ENCODE data around the gene KCNG3.

Gene KCNG3, protein sequence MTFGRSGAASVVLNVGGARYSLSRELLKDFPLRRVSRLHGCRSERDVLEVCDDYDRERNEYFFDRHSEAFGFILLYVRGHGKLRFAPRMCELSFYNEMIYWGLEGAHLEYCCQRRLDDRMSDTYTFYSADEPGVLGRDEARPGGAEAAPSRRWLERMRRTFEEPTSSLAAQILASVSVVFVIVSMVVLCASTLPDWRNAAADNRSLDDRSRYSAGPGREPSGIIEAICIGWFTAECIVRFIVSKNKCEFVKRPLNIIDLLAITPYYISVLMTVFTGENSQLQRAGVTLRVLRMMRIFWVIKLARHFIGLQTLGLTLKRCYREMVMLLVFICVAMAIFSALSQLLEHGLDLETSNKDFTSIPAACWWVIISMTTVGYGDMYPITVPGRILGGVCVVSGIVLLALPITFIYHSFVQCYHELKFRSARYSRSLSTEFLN

DNA sequence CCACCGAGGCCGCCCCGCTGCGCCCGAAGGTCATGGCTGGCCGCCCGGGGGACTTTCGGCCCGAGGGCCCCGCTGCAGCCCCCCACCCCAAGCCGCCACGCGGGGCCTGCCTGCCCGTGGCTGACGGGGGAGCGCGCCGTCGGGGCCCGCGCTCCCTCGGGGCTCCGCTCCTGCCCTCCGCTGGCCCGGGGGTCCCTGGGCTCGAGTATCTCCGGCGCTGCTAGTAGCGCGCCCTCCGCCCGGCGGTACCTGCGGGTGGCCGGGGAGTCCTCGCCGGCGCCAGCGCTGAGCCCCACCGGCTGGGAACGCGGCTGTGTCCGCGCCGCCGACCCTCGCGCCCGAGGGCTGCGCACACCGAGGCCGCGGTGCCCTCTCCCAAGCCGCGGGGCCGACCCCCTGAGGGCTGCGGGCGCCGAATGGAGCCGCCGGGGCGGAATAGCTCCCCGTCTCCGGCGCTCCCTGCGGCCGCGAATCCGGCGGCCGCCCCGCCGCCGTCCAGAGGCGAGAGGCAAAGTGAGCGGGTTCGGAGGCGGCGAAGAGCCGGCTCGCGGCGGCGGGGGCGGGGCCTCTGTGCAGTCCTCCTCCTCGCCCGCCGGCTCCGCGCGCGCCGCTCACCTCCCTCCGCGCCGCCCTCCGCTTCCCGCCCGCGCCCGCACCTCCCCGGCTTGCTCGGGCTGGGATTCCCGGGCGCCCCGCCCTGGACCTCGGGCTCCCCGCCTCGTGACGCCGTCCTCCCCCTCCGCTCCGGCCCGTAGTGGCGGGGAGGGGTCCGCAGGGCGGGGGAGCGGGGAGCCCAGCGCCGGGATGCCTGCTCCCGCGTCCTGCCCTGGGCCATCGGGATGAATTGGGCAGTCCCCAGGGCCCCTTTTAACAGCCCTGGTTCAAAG, at the start of gene KCNG3:
TSS of gene KCNG3 (minus strand) at position 515 of the 887 bp plus-strand sequence. CDS start at position 34, 481 bp downstream.
- peak; percentile 52 to 57 for DNase-seq

DNA sequence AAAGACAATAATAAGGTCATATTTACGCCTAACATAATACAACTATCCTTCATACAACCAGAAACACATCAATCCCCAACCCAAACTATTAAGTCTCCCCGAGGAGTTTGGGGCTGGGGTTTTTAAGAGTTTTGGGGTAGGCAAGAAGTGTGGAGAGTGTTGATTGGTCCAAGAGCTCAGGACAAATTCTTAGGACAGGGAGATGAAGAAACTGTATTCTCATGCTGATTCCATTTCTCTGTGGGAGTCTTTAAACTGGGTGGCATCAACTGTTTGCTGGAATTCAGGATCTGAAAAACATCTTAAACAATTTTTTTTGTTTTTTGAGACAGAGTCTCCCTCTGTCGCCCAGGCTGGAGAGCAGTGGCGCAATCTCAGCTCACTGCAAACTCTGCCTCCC, 49.1 kb upstream of the KCNG3 start:
- no peak for DNase-seq
- TF ChIP-seq GATA1 (IDR thresholded peaks at IDR 0.05; ENCODE audit: low read depth, low read length) (no peak), POLR2A (IDR thresholded peaks at IDR 0.05; ENCODE audit: low read length) (no peak)

More for the DNA sequence above, at the start of gene KCNG3:
- TF ChIP-seq POLR2A (IDR thresholded peaks at IDR 0.05; ENCODE audit: low read length) (no peak), GATA1 (IDR thresholded peaks at IDR 0.05; ENCODE audit: low read depth, low read length) (no peak)

DNA sequence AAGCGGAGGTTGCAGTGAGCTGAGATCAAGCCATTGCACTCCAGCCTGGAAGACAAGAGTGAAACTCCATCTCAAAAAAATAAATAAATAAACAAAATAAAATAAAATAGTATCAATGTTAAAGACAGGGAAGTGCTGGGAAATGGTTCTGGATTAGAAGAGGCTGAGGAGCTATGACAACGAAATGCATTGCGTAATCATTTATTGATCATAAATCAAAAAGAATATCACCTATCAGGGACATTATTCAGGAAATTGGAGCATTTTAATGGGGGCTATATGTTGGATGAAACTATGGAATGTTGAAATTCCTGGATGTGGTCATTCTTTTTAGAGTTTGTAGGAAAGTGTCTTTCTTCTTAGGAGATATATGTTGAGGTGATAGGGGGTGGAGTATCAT, 43.7 kb upstream of the KCNG3 start:
- DNase-seq = no peak
- TF ChIP-seq GATA1 (IDR thresholded peaks at IDR 0.05; ENCODE audit: low read depth, low read length) (no peak), POLR2A (IDR thresholded peaks at IDR 0.05; ENCODE audit: low read length) (no peak)

DNA sequence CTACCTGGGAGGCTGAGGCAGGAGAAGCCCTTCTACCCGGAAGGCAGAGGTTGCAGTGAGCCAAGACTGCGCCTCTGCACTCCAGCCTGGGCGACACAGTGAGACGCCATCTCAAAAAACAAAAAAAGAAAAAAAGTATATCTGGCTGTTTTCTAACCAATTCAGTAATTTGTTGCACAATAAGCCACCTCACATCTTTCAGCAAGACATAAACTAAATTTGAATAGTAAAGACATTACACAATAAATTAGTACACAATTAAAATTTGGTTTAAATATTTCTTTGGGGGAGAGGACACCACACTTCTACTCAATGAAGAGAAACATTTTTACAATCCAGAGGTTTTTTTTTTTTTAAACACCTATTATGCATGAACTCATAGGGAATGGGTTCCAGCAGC, 38.6 kb upstream of the KCNG3 start:
- no peak for DNase-seq
- TF ChIP-seq POLR2A (IDR thresholded peaks at IDR 0.05; ENCODE audit: low read length) (no peak), GATA1 (IDR thresholded peaks at IDR 0.05; ENCODE audit: low read depth, low read length) (no peak)

DNA sequence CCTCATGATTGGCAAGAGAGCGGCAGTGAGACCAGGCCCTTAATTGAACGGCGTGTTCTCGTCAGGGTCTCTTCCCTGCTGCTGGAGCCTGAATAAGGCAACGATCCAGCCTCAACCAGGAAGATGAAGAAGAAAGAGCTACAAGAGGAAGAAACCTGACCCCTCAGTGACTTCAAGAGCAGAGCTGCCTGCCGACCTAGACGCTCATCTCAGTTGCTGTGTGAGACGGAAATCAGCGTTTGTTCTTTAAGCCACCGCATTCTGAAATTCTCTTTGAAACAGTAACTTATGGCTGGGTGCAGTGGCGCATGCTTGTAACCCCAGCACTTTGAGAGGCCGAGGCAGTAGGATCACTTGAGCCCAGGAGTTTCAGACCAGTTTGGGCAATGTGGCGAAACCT, 29.6 kb upstream of the KCNG3 start:
- DNase-seq = no peak

DNA sequence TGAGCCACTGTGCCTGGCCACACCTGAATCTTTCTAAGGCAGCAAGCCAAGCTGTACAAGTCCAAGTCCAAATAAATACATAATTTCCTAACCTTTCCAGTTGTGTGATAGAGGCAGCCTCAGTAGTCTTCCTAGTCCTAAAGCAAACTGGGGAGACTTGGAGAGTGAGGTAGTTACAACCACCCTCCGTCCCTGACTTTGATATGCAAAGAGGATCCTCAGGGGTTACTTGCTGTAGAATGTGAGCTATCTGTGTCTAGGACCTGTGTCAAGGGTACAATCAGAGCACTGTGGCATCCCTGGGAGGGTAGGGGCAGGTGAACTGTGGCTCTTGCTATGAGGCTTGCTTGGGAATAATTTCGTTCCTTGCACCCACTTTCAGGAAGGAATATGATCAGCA, 28.3 kb upstream of the KCNG3 start:
- no peak for TF ChIP-seq POLR2A (IDR thresholded peaks at IDR 0.05; ENCODE audit: low read length)

More for the DNA sequence above, 29.6 kb upstream of the KCNG3 start:
- TF ChIP-seq GATA1 (IDR thresholded peaks at IDR 0.05; ENCODE audit: low read depth, low read length) (no peak), POLR2A (IDR thresholded peaks at IDR 0.05; ENCODE audit: low read length) (no peak)

DNA sequence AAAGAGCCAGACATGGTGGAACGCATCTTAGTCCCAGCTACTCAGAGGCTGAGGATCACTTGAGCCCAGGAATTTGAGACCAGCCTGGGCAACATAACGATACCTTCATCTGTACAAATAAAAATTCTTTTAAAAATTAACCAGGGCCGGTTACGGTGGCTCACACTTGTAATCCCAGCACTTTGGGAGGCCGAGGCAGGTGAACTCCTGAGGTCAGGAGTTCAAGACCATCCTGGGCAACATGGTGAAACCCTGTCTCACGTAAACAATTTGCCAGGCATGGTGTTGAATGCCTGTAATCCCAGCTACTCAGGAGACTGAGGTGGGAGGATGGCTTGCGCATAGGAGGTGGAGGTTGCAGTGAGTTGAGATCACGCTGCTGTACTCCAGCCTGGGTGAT, 25.8 kb upstream of the KCNG3 start:
- DNase-seq = no peak
- TF ChIP-seq GATA1 (IDR thresholded peaks at IDR 0.05; ENCODE audit: low read depth, low read length) = no peak
- no peak for TF ChIP-seq POLR2A (IDR thresholded peaks at IDR 0.05; ENCODE audit: low read length)

More for the DNA sequence above, 28.3 kb upstream of the KCNG3 start:
- no peak for DNase-seq

DNA sequence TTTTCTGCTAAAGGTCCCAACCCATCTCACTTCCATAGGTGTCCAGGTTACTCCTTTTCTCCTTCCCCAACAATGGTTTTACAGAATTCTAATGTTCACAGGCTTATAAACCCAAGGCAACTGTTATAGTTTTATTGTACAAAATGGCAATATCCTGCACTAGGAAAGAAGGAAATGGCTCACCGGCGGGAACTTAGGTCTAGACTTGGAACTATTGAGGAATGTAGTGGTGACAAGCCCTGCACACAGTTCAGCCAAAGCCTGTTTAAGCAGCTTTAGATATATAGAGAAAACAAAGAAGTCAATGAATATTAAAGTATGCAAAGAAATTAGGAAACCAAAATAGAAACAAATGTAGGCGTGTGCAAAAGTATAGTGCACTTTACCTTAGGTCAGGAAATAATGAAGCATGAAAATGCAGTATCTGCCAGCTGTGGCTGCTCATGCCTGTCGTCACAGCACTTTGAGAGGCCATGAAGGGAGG, 22.7 kb upstream of the KCNG3 start:
- TF ChIP-seq GATA1 (IDR thresholded peaks at IDR 0.05; ENCODE audit: low read depth, low read length) (no peak), POLR2A (IDR thresholded peaks at IDR 0.05; ENCODE audit: low read length) (no peak)
- DNase-seq = no peak

DNA sequence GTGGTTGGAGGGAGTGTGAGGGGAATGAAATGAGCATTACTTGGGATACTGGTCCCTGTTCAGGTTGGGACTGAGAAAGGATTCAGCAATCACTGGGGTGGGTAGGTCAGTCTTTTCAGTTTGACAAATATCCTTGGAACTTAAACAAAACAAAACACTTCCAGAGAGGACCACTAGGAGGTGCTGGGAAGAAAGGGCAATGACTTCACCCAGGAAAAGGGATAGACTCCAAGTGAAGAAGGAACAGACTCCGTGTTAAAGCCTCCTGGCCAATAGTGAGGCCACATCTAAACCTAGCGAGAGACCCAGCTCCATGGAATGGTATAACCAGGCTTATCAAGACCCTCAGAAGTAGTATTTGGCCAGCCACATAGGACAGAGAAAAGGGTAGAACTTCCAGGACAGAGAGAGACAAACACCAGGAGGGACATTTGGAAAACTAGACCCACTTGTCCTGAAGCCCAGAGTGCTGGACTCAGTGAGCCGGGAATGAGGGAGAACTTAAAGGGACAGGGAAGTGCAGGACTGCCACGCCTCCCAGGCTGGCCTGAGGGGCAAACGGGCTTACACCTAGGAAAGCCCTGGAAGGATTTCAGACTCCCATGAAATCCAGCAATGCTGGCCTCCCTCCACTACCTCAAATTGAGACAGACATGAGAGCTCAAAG, 19.6 kb upstream of the KCNG3 start:
- no peak for TF ChIP-seq POLR2A (IDR thresholded peaks at IDR 0.05; ENCODE audit: low read length)
- TF ChIP-seq GATA1 (IDR thresholded peaks at IDR 0.05; ENCODE audit: low read depth, low read length) = no peak

DNA sequence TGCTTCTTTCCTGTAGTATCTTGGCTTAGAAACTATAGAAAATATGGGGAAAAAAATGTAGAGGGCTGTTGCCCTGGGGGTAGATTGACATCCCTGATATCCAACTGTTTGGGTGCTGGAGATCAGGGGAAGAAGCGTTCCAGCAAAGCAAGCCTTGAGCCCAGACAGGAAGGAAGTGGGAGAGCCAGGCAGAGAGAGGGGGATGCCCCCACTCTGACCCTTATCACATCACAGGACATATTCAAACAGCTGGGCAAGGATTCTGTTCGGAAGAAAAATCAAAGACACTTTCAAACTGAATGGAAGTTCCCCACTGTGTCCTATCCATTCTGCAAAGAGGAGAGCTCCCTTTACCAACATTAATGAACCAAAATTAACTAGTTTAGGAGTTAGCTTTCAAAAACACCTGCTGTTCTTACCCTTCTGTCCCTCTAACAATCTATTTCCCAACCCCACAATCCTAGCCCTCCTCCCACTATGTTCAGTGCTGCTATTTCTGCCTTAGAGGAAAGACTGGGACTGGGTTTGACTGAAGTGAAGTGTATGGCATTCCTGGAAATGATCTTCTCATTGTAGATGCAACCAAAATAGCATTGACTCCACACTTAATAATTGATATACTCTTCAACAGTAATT, 16.9 kb upstream of the KCNG3 start:
- DNase-seq = no peak
- TF ChIP-seq POLR2A (IDR thresholded peaks at IDR 0.05; ENCODE audit: low read length) = no peak
- TF ChIP-seq GATA1 (IDR thresholded peaks at IDR 0.05; ENCODE audit: low read depth, low read length) = no peak

More for the DNA sequence above, 19.6 kb upstream of the KCNG3 start:
- DNase-seq = peak; percentile 41 to 56

DNA sequence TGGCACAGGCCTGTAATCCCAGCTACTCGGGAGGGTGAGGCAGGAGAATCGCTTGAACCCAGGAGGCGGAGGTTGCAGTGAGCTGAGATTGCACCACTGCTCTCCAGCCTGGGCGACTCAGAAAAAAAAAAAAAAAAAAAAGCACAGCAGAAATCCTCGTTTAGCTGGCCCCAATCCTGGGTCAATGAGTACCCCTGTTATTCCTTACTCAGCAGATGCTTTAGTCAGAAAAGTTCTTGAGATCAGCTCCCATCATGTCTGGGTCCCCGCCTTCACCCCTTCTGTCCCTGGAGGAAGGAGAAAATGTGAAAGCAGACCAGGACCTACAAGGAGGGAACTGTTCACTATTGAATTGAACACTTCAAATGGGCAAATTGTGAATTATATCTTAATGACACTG, 16.4 kb upstream of the KCNG3 start:
- TF ChIP-seq GATA1 (IDR thresholded peaks at IDR 0.05; ENCODE audit: low read depth, low read length) = no peak
- no peak for TF ChIP-seq POLR2A (IDR thresholded peaks at IDR 0.05; ENCODE audit: low read length)
- no peak for DNase-seq

DNA sequence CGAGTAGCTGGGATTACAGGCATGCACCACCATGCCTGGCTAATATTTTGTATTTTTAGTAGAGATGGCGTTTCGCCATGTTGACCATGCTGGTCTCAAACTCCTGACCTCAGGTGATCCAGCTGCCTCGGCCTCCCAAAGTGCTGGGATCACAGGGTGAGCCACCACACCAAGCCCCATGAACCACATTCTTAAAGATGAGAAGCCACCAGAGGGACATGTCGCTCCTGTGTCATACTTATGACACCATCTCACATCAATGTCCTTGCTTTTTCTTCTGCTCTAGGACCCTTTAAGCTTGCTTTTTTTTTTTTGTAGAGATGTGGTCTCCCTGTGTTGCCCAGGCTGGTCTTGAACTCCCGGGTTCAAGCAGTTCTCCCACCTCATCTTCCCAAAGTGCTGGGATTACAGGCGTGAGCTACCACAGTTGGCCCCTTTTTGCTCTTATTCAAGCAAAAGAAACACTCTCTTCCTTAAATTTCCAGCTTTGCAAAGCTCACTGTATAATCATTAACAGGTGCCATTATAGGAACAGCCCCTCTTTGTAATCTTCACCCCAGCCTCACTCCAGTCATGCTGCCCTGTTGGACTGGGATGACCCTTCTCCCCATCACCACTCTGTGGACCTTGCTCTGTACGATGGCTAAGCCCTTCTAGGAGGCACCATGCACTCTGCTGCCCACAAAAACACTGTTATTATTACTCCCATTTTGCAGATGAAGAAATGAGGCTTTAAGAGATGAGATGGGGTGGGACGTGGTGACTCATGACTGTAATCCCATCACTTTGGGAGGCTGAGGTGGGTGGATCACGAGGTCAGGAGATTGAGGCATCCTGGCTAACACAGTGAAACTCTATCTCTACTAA, 10.8 kb upstream of the KCNG3 start:
- TF ChIP-seq GATA1 (IDR thresholded peaks at IDR 0.05; ENCODE audit: low read depth, low read length) (no peak), POLR2A (IDR thresholded peaks at IDR 0.05; ENCODE audit: low read length) (no peak)
- no peak for DNase-seq

Data from erythroblast (primary cell).